Stimulated activated CD8-positive, alpha-beta memory T cell treated with anti-CD3 and anti-CD28 coated beads, Interleukin-4, amount 100 ng/mL, for 1 hour (primary cell): ENCODE results near the gene CPEB3.
"Not testable (repeated sequence)": the region's sequence is repeated elsewhere in the genome, so short reads cannot be mapped to it uniquely, and the experiment has no call there.

Source experiments
- DNase-seq, 2 donors: peaks; one replicate each; pipeline ENCODE4 v3.0.0-alpha.2; 2020; ENCODE audit warnings: low read depth in 2 of 2, low spot score in 1 of 2

The CPEB3 gene

GRCh38 chr10:92146107-92146506, 144.8 kb downstream of the CPEB3 start:
- no peak for DNase-seq

- DNase-seq, result no peak
Measured at GRCh38 chr10:92142949-92143348, 147.9 kb downstream of the CPEB3 start.

- DNase-seq, result no peak
Measured at GRCh38 chr10:92142512-92142911, 148.4 kb downstream of the CPEB3 start.

GRCh38 chr10:92141147-92141546, 149.7 kb downstream of the CPEB3 start:
- not testable (repeated sequence) for DNase-seq

GRCh38 chr10:92134049-92134448, 156.8 kb downstream of the CPEB3 start:
- DNase-seq, result not testable (repeated sequence)

GRCh38 chr10:92131275-92131820, 159.5 kb downstream of the CPEB3 start:
- DNase-seq, result no peak

GRCh38 chr10:92130622-92131274, 160.1 kb downstream of the CPEB3 start:
- no peak for DNase-seq

- DNase-seq, result no peak
Measured at GRCh38 chr10:92126100-92126650, 164.7 kb downstream of the CPEB3 start.

- DNase-seq, result no peak
Measured at GRCh38 chr10:92125144-92125543, 165.7 kb downstream of the CPEB3 start.

GRCh38 chr10:92124616-92125143, 166.2 kb downstream of the CPEB3 start:
- no peak for DNase-seq

GRCh38 chr10:92124020-92124419, 166.9 kb downstream of the CPEB3 start:
- DNase-seq, result no peak

GRCh38 chr10:92122941-92123450, 167.9 kb downstream of the CPEB3 start:
- DNase-seq, result no peak

GRCh38 chr10:92121686-92122492, 169.0 kb downstream of the CPEB3 start:
- no peak for DNase-seq

GRCh38 chr10:92119340-92119739, 171.5 kb downstream of the CPEB3 start:
- no peak for DNase-seq

- not testable (repeated sequence) for DNase-seq
Measured at GRCh38 chr10:92114917-92115316, 176.0 kb downstream of the CPEB3 start.

GRCh38 chr10:92113911-92114600, 176.8 kb downstream of the CPEB3 start:
- no peak for DNase-seq

- DNase-seq, result no peak
Measured at GRCh38 chr10:92112462-92112861, 178.4 kb downstream of the CPEB3 start.

GRCh38 chr10:92111336-92111939, 179.4 kb downstream of the CPEB3 start:
- DNase-seq, result no peak

- DNase-seq, result no peak
Measured at GRCh38 chr10:92110039-92110794, 180.7 kb downstream of the CPEB3 start.

- no peak for DNase-seq
Measured at GRCh38 chr10:92108747-92109146, 182.1 kb downstream of the CPEB3 start.
